Measurements from ENCODE around the gene MGA.

- TF ChIP-seq CTCF (IDR thresholded peaks at IDR 0.05; ENCODE audit: poor library complexity) (no peak), EZH2 (IDR thresholded peaks at IDR 0.05; ENCODE audit: borderline replicate concordance) (no peak), EZH2phosphoT487 (IDR thresholded peaks at IDR 0.05; ENCODE audit: low read depth, severe bottlenecking, unreplicated experiment) (no peak)
These were observed 133.9 kb downstream of the MGA start for GRCh38 chr15:41794081-41794480.

Measured in hepatocyte (in vitro differentiated cells).